ENCODE data around the gene PIGV.

DNA sequence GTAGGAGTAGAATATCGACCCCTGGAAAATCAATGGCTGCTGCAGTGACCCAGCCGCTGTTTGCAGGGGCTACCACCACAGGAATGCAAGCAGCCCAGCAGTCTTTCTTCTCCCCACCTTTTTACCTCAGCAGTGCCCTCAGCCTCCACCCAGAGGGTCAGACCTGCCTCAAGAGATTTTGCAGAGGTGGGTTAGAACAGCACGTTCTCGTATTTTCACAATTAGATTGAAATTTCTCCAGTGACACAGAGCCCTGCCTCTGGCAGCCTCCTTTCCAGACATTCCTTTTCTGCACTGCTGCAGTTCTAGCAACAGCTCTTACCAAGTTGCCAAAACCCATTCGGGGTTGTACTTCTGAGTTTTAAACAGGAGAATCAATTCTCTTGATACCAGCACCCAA is 38.3 kb upstream of the PIGV start:
- TF ChIP-seq, protein P1, sequence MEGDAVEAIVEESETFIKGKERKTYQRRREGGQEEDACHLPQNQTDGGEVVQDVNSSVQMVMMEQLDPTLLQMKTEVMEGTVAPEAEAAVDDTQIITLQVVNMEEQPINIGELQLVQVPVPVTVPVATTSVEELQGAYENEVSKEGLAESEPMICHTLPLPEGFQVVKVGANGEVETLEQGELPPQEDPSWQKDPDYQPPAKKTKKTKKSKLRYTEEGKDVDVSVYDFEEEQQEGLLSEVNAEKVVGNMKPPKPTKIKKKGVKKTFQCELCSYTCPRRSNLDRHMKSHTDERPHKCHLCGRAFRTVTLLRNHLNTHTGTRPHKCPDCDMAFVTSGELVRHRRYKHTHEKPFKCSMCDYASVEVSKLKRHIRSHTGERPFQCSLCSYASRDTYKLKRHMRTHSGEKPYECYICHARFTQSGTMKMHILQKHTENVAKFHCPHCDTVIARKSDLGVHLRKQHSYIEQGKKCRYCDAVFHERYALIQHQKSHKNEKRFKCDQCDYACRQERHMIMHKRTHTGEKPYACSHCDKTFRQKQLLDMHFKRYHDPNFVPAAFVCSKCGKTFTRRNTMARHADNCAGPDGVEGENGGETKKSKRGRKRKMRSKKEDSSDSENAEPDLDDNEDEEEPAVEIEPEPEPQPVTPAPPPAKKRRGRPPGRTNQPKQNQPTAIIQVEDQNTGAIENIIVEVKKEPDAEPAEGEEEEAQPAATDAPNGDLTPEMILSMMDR (IDR thresholded peaks at IDR 0.05; ENCODE audit: low read depth, low read length), result no peak
- TF ChIP-seq POLR2A (IDR thresholded peaks at IDR 0.05; ENCODE audit: extremely low read depth, insufficient read length) (no peak), MYC (IDR thresholded peaks at IDR 0.05; ENCODE audit: low read depth, low read length) (no peak)
